Neural crest cell (in vitro differentiated cells): ENCODE data around the gene FMO3. TPM values are rescaled to one million over a fixed set of nuclear protein-coding genes. Genes with fewer than 3 reads are reported as not detected.

Source experiments
- DNase-seq: peaks from one replicate; pipeline ENCODE4 v3.0.0; 2021; ENCODE audit warnings: low read depth, mixed read lengths, low spot score
- H3K27ac Mint-ChIP-seq: one replicate; pipeline ENCODE4 v1.8.0; 2021; ENCODE audit warnings: mild to moderate bottlenecking, mixed read lengths; ENCODE audit not compliant: unreplicated experiment
- H3K27me3 Mint-ChIP-seq: 2 replicates; pipeline ENCODE4 v1.8.0; 2021; ENCODE audit warnings: low read depth, mild to moderate bottlenecking, mixed read lengths
- H3K36me3 Mint-ChIP-seq: 2 replicates; pipeline ENCODE4 v1.8.0; 2021; ENCODE audit warnings: low read depth, mild to moderate bottlenecking, mixed read lengths
- H3K4me1 Mint-ChIP-seq: 2 replicates; pipeline ENCODE4 v1.8.0; 2021; ENCODE audit warnings: mixed read lengths
- H3K4me3 Mint-ChIP-seq: one replicate; pipeline ENCODE4 v1.8.0; 2021; ENCODE audit warnings: mild to moderate bottlenecking, mixed read lengths
- H3K9me3 Mint-ChIP-seq: 2 replicates; pipeline ENCODE4 v1.8.0; 2021; ENCODE audit warnings: mixed read lengths
- CTCF ChIP-seq: fragments of 200-600 bp; sonication (generic); conservative IDR thresholded peaks from 2 replicates; pipeline ENCODE4 v1.5.0; 2021; ENCODE audit warnings: antibody characterized with exemption, mild to moderate bottlenecking
- total RNA-seq: library from RNA; stranded (reverse); gene quantifications from 2 replicates; pipeline ENCODE4 v1.2.1, GENCODE V29; 2021

Gene FMO3
- total RNA-seq, 1 donor from 2014 or later = not detected

- H3K36me3 Mint-ChIP-seq = no peaks in the 10 kb centered on the region
- no peak overlapping the region for H3K27ac Mint-ChIP-seq
- H3K27me3 Mint-ChIP-seq = peaks cover 2% of the 10 kb centered on the region
- H3K4me1 Mint-ChIP-seq = no peaks in the 10 kb centered on the region
- no peak overlapping the region for H3K4me3 Mint-ChIP-seq
- no peak for DNase-seq
- H3K9me3 Mint-ChIP-seq = no peaks in the 10 kb centered on the region
- TF ChIP-seq CTCF = no peak
Observed at GRCh38 chr1:171115280-171115897, 24.7 kb downstream of the FMO3 start.

GRCh38 chr1:171116676-171117075, 26.0 kb downstream of the FMO3 start:
- Mint-ChIP-seq H3K27me3 (peaks cover 6% of the 10 kb centered on the region), H3K27ac (no peak overlapping the region), H3K4me3 (no peak overlapping the region), H3K4me1 (no peaks in the 10 kb centered on the region), H3K36me3 (no peaks in the 10 kb centered on the region), H3K9me3 (no peaks in the 10 kb centered on the region)
- no peak for TF ChIP-seq CTCF
- DNase-seq = no peak

- no peak overlapping the region for H3K4me3 Mint-ChIP-seq
- peaks cover 6% of the 10 kb centered on the region for H3K27me3 Mint-ChIP-seq
- no peak overlapping the region for H3K27ac Mint-ChIP-seq
- no peak for TF ChIP-seq CTCF
- DNase-seq = no peak
- peaks cover 3% of the 10 kb centered on the region for H3K9me3 Mint-ChIP-seq
- no peaks in the 10 kb centered on the region for H3K4me1 Mint-ChIP-seq
- no peaks in the 10 kb centered on the region for H3K36me3 Mint-ChIP-seq
Observed at GRCh38 chr1:171117085-171117484, 26.4 kb downstream of the FMO3 start.

GRCh38 chr1:171119648-171120047, 28.9 kb downstream of the FMO3 start:
- no peak for TF ChIP-seq CTCF

GRCh38 chr1:171122299-171122698, 31.6 kb downstream of the FMO3 start:
- peaks cover 3% of the 10 kb centered on the region for H3K9me3 Mint-ChIP-seq
- H3K27ac Mint-ChIP-seq = no peak overlapping the region
- no peak overlapping the region for H3K4me3 Mint-ChIP-seq
- peaks cover 4% of the 10 kb centered on the region for H3K27me3 Mint-ChIP-seq
- TF ChIP-seq CTCF = no peak
- H3K36me3 Mint-ChIP-seq = no peaks in the 10 kb centered on the region
- no peaks in the 10 kb centered on the region for H3K4me1 Mint-ChIP-seq
- DNase-seq = no peak

More at GRCh38 chr1:171119648-171120047, 28.9 kb downstream of the FMO3 start:
- no peak overlapping the region for H3K4me3 Mint-ChIP-seq
- DNase-seq = no peak
- no peak overlapping the region for H3K27ac Mint-ChIP-seq
- H3K4me1 Mint-ChIP-seq = no peaks in the 10 kb centered on the region
- no peaks in the 10 kb centered on the region for H3K36me3 Mint-ChIP-seq
- peaks cover 3% of the 10 kb centered on the region for H3K9me3 Mint-ChIP-seq
- peaks cover 6% of the 10 kb centered on the region for H3K27me3 Mint-ChIP-seq
